K562 (cell line): ENCODE measurements around the gene SELENOI. TPM values are rescaled to one million over a fixed set of nuclear protein-coding genes. Genes with fewer than 3 reads are reported as not detected.

Experiments
- ATF4 ChIP-seq: fragments of 450-650 bp; formaldehyde crosslinking; IDR thresholded peaks from 2 replicates; pipeline ENCODE4 v1.4.0; 2022; ENCODE audit warnings: mild to moderate bottlenecking, moderate library complexity
- BCL6 ChIP-seq: fragments of 250-450 bp; sonication (Bioruptor Pico); IDR thresholded peaks from 2 replicates; pipeline ENCODE4 v1.4.0; 2020
- BRD4 ChIP-seq: fragments of 200-600 bp; sonication (generic); IDR thresholded peaks from 2 replicates; pipeline ENCODE4 v1.6.1; 2017; ENCODE audit warnings: inconsistent platforms
- E2F6 ChIP-seq, 2 experiments: IDR thresholded peaks; 2 replicates each; pipeline ENCODE4 v1.6.1; 2011; ENCODE audit warnings: borderline replicate concordance in 1 of 2, control low read depth in 1 of 2, low read depth in 1 of 2, low read length in 1 of 2, mild to moderate bottlenecking in 1 of 2, mixed read lengths in 1 of 2, moderate library complexity in 1 of 2; ENCODE audit not compliant: insufficient read depth in 1 of 2, insufficient read length in 1 of 2, poor library complexity in 1 of 2, severe bottlenecking in 1 of 2; ENCODE audit errors: extremely low read depth in 1 of 2
- ELF1 ChIP-seq: fragments of 200-800 bp; sonication (Bioruptor generic); IDR thresholded peaks from 2 replicates; pipeline ENCODE4 v1.6.1; 2016; ENCODE audit warnings: missing genetic modification characterization, missing compliant biosample characterization
- FUS ChIP-seq: fragments of 200-400 bp; formaldehyde crosslinking; optimal IDR thresholded peaks from 2 replicates; pipeline ENCODE3; 2017; ENCODE audit warnings: low read depth, low read length
- GATAD2A ChIP-seq: fragments of 450-650 bp; IDR thresholded peaks from 2 replicates; pipeline ENCODE4 v1.6.1; 2017
- HEY1 ChIP-seq: fragments of 250-450 bp; sonication (Bioruptor Pico); IDR thresholded peaks from 2 replicates; pipeline ENCODE4 v1.5.0; 2020; ENCODE audit warnings: mild to moderate bottlenecking, moderate library complexity, borderline replicate concordance
- POLR2AphosphoS2 ChIP-seq: IDR thresholded peaks from 2 replicates; pipeline ENCODE4 v1.6.1; 2012; ENCODE audit warnings: low read length, improper control_type of control experiment
- POLR2AphosphoS5 ChIP-seq: IDR thresholded peaks from 2 replicates; pipeline ENCODE4 v1.6.1; 2011; ENCODE audit warnings: mild to moderate bottlenecking, low read depth, low read length, moderate library complexity; ENCODE audit not compliant: control insufficient read depth, insufficient read depth
- SNIP1 ChIP-seq: fragments of 450-650 bp; IDR thresholded peaks from 2 replicates; pipeline ENCODE4 v1.7.1; 2017; ENCODE audit warnings: low read depth, mild to moderate bottlenecking
- SNRNP70 ChIP-seq: fragments of 200-400 bp; formaldehyde crosslinking; optimal IDR thresholded peaks from 2 replicates; pipeline ENCODE3; 2017; ENCODE audit warnings: low read depth, low read length
- TAL1 ChIP-seq: fragments of 450-650 bp; IDR thresholded peaks from 2 replicates; pipeline ENCODE4 v1.6.1; 2016; ENCODE audit warnings: mild to moderate bottlenecking
- ZBTB33 ChIP-seq: sonication (generic); formaldehyde crosslinking; IDR thresholded peaks from 2 replicates; pipeline ENCODE4 v1.8.1; 2023; ENCODE audit warnings: mild to moderate bottlenecking, missing genetic modification reagents
- ZNF707 ChIP-seq: fragments of 250-450 bp; sonication (Bioruptor Pico); conservative IDR thresholded peaks from 2 replicates; pipeline ENCODE4 v1.8.0; 2022; ENCODE audit warnings: inconsistent platforms, mild to moderate bottlenecking, moderate library complexity
- ZNF75A ChIP-seq: fragments of 450-650 bp; formaldehyde crosslinking; IDR thresholded peaks from 2 replicates; pipeline ENCODE4 v1.4.0; 2020; ENCODE audit warnings: mild to moderate bottlenecking
- ZNF76 ChIP-seq: fragments of 250-450 bp; sonication (Bioruptor Pico); IDR thresholded peaks from 2 replicates; pipeline ENCODE4 v1.4.0; 2020; ENCODE audit warnings: mild to moderate bottlenecking, moderate library complexity, borderline replicate concordance
- polyA plus RNA-seq, 8 experiments: library from polyadenylated mRNA; depleted of rRNA in 4 of 8; stranded (reverse) in 5 of 8; unstranded in 3 of 8; fragments of >200 nt; fragmentation: Nextera tagmentation in 2 of 8; fragmentation: Illumina TruSeq in 1 of 8; extraction: Ambion mirVana in 2 of 8; extraction: Trizol in 1 of 8; gene quantifications; 2 replicates each; pipeline versions ENCODE4 v1.2.1 to v1.2.3, GENCODE V29; 2011 to 2014; ENCODE audit warnings: inconsistent platforms in 1 of 8, missing spikeins in 1 of 8
- total RNA-seq, 7 experiments: library from RNA; depleted of rRNA in 6 of 7; stranded (reverse); fragments of >200 nt in 6 of 7; fragmentation: Illumina TruSeq in 2 of 7; extraction: Trizol in 2 of 7; gene quantifications; 2 replicates each; pipeline versions ENCODE4 v1.2.1 to v1.2.3, GENCODE V29; 2011 to 2021; ENCODE audit warnings: low replicate concordance in 1 of 7
- TF ChIP-seq, protein P1 (sequence below): fragments of 450-650 bp; formaldehyde crosslinking; IDR thresholded peaks from 2 replicates; pipeline ENCODE4 v1.4.0; 2020; ENCODE audit warnings: mild to moderate bottlenecking, mixed read lengths

The SELENOI gene
- total and polyA plus RNA-seq, 9 of the 15 experiments (the other 6 are each of a cell fraction or from before 2014, with no cell fraction given), result 9.6 to 46.9 (median 24.4) TPM

DNA sequence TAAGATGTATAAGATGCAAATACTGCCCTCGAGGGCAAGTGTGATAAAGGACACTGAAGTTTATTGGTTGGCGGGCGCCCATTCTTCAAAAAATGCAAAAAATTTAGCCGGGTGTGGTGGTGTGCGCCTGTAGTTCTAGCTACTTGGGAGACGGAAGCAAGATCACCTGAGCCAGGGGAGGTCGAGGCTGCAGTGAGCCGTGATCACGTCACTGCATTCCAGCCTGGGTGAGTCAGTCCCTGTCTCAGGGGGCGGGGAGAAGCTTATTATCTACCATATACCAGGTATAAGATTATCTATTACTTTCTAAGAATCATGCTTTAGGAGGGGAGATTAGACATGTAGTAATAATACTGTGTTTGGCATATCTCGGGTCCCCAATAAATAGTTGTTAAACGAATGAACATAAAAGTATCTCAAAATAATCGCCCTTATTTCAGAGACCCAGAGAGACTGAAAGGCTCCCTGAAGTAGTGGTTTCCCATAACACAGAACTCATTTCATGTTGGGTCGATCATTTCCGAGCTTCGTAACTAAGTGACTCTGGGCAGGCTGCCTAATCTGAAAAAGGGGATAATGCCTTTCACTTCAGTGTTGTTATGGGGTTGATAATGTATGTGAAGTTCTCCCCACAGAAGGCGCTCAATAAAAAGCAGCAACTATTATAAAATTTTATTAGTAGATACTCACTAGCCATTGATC is 1.2 kb upstream of the SELENOI start (continued):
- TF ChIP-seq ZNF75A (CRISPR knock-in tag), result no peak
- TF ChIP-seq BRD4, result no peak
- TF ChIP-seq GATAD2A, result no peak
- TF ChIP-seq TAL1, result peak; percentile 58
- TF ChIP-seq HEY1 (CRISPR knock-in tag), result no peak
- TF ChIP-seq, protein P1, sequence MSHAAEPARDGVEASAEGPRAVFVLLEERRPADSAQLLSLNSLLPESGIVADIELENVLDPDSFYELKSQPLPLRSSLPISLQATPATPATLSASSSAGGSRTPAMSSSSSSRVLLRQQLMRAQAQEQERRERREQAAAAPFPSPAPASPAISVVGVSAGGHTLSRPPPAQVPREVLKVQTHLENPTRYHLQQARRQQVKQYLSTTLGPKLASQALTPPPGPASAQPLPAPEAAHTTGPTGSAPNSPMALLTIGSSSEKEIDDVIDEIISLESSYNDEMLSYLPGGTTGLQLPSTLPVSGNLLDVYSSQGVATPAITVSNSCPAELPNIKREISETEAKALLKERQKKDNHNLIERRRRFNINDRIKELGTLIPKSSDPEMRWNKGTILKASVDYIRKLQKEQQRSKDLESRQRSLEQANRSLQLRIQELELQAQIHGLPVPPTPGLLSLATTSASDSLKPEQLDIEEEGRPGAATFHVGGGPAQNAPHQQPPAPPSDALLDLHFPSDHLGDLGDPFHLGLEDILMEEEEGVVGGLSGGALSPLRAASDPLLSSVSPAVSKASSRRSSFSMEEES, result no peak
- TF ChIP-seq ZNF76, result no peak
- no peak for TF ChIP-seq ATF4 (CRISPR knock-in tag)
- peak; percentile 24; the same call in 1 of the 2 replicates for TF ChIP-seq ZBTB33 (CRISPR knock-in tag)
- TF ChIP-seq POLR2AphosphoS5, result peak; percentile 43; the same call in 1 of the 2 replicates
- TF ChIP-seq ELF1 (tag), result no peak
- no peak for TF ChIP-seq BCL6 (CRISPR knock-in tag)
- TF ChIP-seq E2F6 (IDR thresholded peaks at IDR 0.05; ENCODE audit: borderline replicate concordance in 1 of 2, extremely low read depth in 1 of 2, insufficient read depth in 1 of 2, insufficient read length in 1 of 2, low read depth in 1 of 2, low read length in 1 of 2, poor library complexity in 1 of 2, severe bottlenecking in 1 of 2), result peak in 1 of 2 experiments; percentile 30
- no peak for TF ChIP-seq SNIP1
- no peak for TF ChIP-seq SNRNP70
- no peak for TF ChIP-seq ZNF707 (CRISPR knock-in tag)
- no peak for TF ChIP-seq FUS
- TF ChIP-seq POLR2AphosphoS2, result 0 out of 2 replicates have a peak, but pooled peaks have one; percentile 85
